Smooth muscle cell (in vitro differentiated cells): Measurements from ENCODE around the gene AMY2A. TPM values are rescaled to one million over a fixed set of nuclear protein-coding genes. Genes with fewer than 3 reads are reported as not detected.
"Not testable (repeated sequence)": the region's sequence is repeated elsewhere in the genome, so short reads cannot be mapped to it uniquely, and the experiment has no call there.

ENCODE experiments used
- DNase-seq: peaks from one replicate; lab custom pipeline; 2025; ENCODE audit not compliant: unreplicated experiment; lab: John Stamatoyannopoulos, UW
- H2AFZ ChIP-seq: fragments of 200-600 bp; sonication (generic); 2 replicates; pipeline ENCODE4 v1.6.0; 2016; ENCODE audit warnings: antibody characterized with exemption, low read depth, mild to moderate bottlenecking
- H3F3A ChIP-seq: fragments of 200-600 bp; sonication (generic); 2 replicates; pipeline ENCODE4 v1.6.0; 2017; ENCODE audit warnings: antibody characterized with exemption, low read depth
- H3K27ac ChIP-seq: fragments of 200-600 bp; sonication (generic); 2 replicates; pipeline ENCODE4 v1.5.1; 2016; ENCODE audit warnings: low read depth, mild to moderate bottlenecking
- H3K27me3 ChIP-seq: fragments of 200-600 bp; sonication (generic); 2 replicates; pipeline ENCODE4 v1.6.1; 2016; ENCODE audit warnings: low read depth, mild to moderate bottlenecking
- H3K36me3 ChIP-seq: fragments of 200-600 bp; sonication (generic); 2 replicates; pipeline ENCODE4 v1.5.1; 2016; ENCODE audit warnings: low read depth
- H3K4me1 ChIP-seq: fragments of 200-600 bp; sonication (generic); 2 replicates; pipeline ENCODE4 v1.5.1; 2016; ENCODE audit warnings: low read depth
- H3K4me2 ChIP-seq: fragments of 200-600 bp; sonication (generic); 2 replicates; pipeline ENCODE4 v1.6.0; 2016; ENCODE audit warnings: mild to moderate bottlenecking
- H3K4me3 ChIP-seq: fragments of 200-600 bp; sonication (generic); 2 replicates; pipeline ENCODE4 v1.5.1; 2016; ENCODE audit warnings: mild to moderate bottlenecking
- H3K79me2 ChIP-seq: fragments of 200-600 bp; sonication (generic); 2 replicates; pipeline ENCODE4 v1.6.0; 2016; ENCODE audit warnings: low read depth, mild to moderate bottlenecking
- H3K9ac ChIP-seq: fragments of 200-600 bp; sonication (generic); 2 replicates; pipeline ENCODE4 v1.6.0; 2016; ENCODE audit warnings: low read depth
- H3K9me3 ChIP-seq: fragments of 200-600 bp; sonication (generic); replicated peaks from 2 replicates; pipeline ENCODE4 v1.5.1; 2016; ENCODE audit warnings: low read depth
- H4K20me1 ChIP-seq: fragments of 200-600 bp; sonication (generic); 2 replicates; pipeline ENCODE4 v1.6.0; 2016; ENCODE audit warnings: low read depth
- CTCF ChIP-seq: fragments of 200-600 bp; sonication (generic); IDR thresholded peaks from 2 replicates; pipeline ENCODE4 v1.5.1; 2017; ENCODE audit warnings: borderline replicate concordance, mild to moderate bottlenecking, antibody characterized with exemption; ENCODE audit not compliant: insufficient read depth, poor library complexity, severe bottlenecking
- WGBS: methylation state at CpG from one replicate; pipeline ENCODE4 v1.1.7; 2016; ENCODE audit warnings: low lambda C conversion rate; 5-methylcytosine and 5-hydroxymethylcytosine counted together
- polyA plus RNA-seq: library from polyadenylated mRNA; unstranded; fragments of >200 nt; fragmentation: Nextera tagmentation; extraction: Ambion mirVana; gene quantifications from 2 replicates; pipeline ENCODE4 v1.2.1, GENCODE V29; 2016
- total RNA-seq: library from RNA; depleted of rRNA; stranded (reverse); fragments of >200 nt; gene quantifications from 2 replicates; pipeline ENCODE4 v1.2.3, GENCODE V29; 2014

Gene AMY2A
- total RNA-seq (not detected in 2 replicates), polyA plus RNA-seq (not detected in 2 replicates)

GRCh38 chr1:103616994-103617477, at the start of gene AMY2A:
Gene AMY2A, plus strand, starts transcription at chr1:103617427. Its CDS starts 14 bp downstream, at chr1:103617441.
- H3K4me2 ChIP-seq, H3K9me3 ChIP-seq, H2AFZ ChIP-seq, H3K27me3 ChIP-seq, H3K79me2 ChIP-seq, H3K27ac ChIP-seq, H3F3A ChIP-seq, H4K20me1 ChIP-seq, DNase-seq, H3K4me3 ChIP-seq, H3K9ac ChIP-seq, H3K36me3 ChIP-seq, H3K4me1 ChIP-seq: not testable (repeated sequence)
- 77% methylated on average over 3 of the region's 3 CpGs for WGBS

- Histone ChIP-seq H3K27me3 (no peaks in the 10 kb centered on the region), H3K4me2 (no peak overlapping the region), H4K20me1 (no peaks in the 10 kb centered on the region), H3K9ac (no peak overlapping the region), H3K9me3 (no peaks in the 10 kb centered on the region), H2AFZ (no peak overlapping the region), H3F3A (no peaks in the 10 kb centered on the region), H3K79me2 (no peaks in the 10 kb centered on the region), H3K36me3 (no peaks in the 10 kb centered on the region), H3K4me1 (no peaks in the 10 kb centered on the region), H3K4me3 (no peak overlapping the region), H3K27ac (no peak overlapping the region)
- WGBS: 95% methylated on average over 7 of the region's 7 CpGs
- DNase-seq: no peak
- no peak for TF ChIP-seq CTCF
Observed at GRCh38 chr1:103569493-103569892, 47.7 kb upstream of the AMY2A start.

- not testable (repeated sequence) for H3K4me3 ChIP-seq, H3K27ac ChIP-seq, H3K4me1 ChIP-seq, H3K9me3 ChIP-seq, H2AFZ ChIP-seq, H3K4me2 ChIP-seq, H3K9ac ChIP-seq, H3K36me3 ChIP-seq, DNase-seq, H3K27me3 ChIP-seq, H3K79me2 ChIP-seq, H4K20me1 ChIP-seq, H3F3A ChIP-seq
- WGBS: 80% methylated on average over 2 of the region's 2 CpGs
Observed at GRCh38 chr1:103571289-103571688, 45.9 kb upstream of the AMY2A start, which contains the start of gene AMY2B. Gene AMY2B, plus strand, starts transcription at chr1:103571589. Its CDS starts 14 bp downstream, at chr1:103571603.

- Histone ChIP-seq H3K27me3 (no peaks in the 10 kb centered on the region), H2AFZ (no peak overlapping the region), H3K27ac (no peak overlapping the region), H3K9ac (no peak overlapping the region), H4K20me1 (no peaks in the 10 kb centered on the region), H3K79me2 (no peaks in the 10 kb centered on the region), H3K4me1 (no peaks in the 10 kb centered on the region), H3K9me3 (no peaks in the 10 kb centered on the region), H3K36me3 (no peaks in the 10 kb centered on the region), H3F3A (no peaks in the 10 kb centered on the region), H3K4me2 (no peak overlapping the region), H3K4me3 (no peak overlapping the region)
- no peak for TF ChIP-seq CTCF
- DNase-seq: no peak
Observed at GRCh38 chr1:103576065-103576464, 41.2 kb upstream of the AMY2A start.

GRCh38 chr1:103576784-103577183, 40.4 kb upstream of the AMY2A start:
- not testable (repeated sequence) for H3K27me3 ChIP-seq, H3K9ac ChIP-seq, H3K9me3 ChIP-seq, H3F3A ChIP-seq, H4K20me1 ChIP-seq, DNase-seq, H3K4me2 ChIP-seq, H3K36me3 ChIP-seq, H3K4me3 ChIP-seq, H2AFZ ChIP-seq, H3K27ac ChIP-seq, H3K4me1 ChIP-seq, H3K79me2 ChIP-seq
- WGBS: 91% methylated on average over 5 of the region's 5 CpGs
